ENCODE measurements around the gene SFSWAP. TPM values are rescaled to one million over a fixed set of nuclear protein-coding genes. Genes with fewer than 3 reads are reported as not detected.
A peak's percentile ranks its signal among the peaks of the same experiment; 100 is the strongest.

Gene SFSWAP
- total RNA-seq, 1 donor, result 31.1 TPM

GRCh38 chr12:131830914-131831571 lies 120.2 kb downstream of the SFSWAP start:
- Histone ChIP-seq H4K20me1 (ENCODE audit: insufficient read depth, low read length) (no peaks in the 10 kb centered on the region), H3K79me2 (ENCODE audit: insufficient read depth, low read length) (no peaks in the 10 kb centered on the region), H3K27me3 (ENCODE audit: insufficient read depth, low read length) (peaks cover 6% of the 10 kb centered on the region), H3K36me3 (ENCODE audit: insufficient read depth, low read length) (no peaks in the 10 kb centered on the region), H3K9me3 (ENCODE audit: low read depth, low read length) (no peaks in the 10 kb centered on the region), H3K27ac (ENCODE audit: low read depth, low read length) (peak overlapping the region; percentile 23), H3K4me2 (ENCODE audit: insufficient read depth, low read length) (peak overlapping the region; percentile 86), H3K4me3 (ENCODE audit: insufficient read depth, low read length) (peak overlapping the region; percentile 70), H3K4me1 (ENCODE audit: insufficient read depth, low read length) (peaks cover 12% of the 10 kb centered on the region), H2AFZ (ENCODE audit: low read length) (peak overlapping the region; percentile 70)
- TF ChIP-seq, protein P1, sequence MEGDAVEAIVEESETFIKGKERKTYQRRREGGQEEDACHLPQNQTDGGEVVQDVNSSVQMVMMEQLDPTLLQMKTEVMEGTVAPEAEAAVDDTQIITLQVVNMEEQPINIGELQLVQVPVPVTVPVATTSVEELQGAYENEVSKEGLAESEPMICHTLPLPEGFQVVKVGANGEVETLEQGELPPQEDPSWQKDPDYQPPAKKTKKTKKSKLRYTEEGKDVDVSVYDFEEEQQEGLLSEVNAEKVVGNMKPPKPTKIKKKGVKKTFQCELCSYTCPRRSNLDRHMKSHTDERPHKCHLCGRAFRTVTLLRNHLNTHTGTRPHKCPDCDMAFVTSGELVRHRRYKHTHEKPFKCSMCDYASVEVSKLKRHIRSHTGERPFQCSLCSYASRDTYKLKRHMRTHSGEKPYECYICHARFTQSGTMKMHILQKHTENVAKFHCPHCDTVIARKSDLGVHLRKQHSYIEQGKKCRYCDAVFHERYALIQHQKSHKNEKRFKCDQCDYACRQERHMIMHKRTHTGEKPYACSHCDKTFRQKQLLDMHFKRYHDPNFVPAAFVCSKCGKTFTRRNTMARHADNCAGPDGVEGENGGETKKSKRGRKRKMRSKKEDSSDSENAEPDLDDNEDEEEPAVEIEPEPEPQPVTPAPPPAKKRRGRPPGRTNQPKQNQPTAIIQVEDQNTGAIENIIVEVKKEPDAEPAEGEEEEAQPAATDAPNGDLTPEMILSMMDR (IDR thresholded peaks at IDR 0.05; ENCODE audit: extremely low read depth, low read depth, low read length), result no peak
- DNase-seq (ENCODE audit: insufficient read length, low spot score, missing footprints), result peak; percentile 92

DNA sequence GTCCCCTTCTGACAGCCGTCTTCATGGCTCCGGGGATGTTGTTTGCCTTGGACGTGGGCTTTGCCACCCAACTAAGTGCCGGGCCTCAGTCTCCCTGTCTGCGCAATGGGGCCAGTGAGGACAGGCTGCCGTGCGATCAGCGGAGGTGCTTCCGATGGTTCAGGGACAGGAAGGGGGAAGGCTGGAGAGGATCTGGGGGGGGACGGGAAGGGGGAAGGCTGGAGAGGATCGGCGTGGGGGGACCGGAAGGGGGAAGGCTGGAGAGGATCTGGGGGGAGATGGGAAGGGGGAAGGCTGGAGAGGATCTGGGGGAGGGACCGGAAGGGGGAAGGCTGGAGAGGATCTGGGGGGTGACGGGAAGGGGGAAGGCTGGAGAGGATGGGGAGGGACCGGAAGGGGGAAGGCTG lies 120.7 kb downstream of the SFSWAP start:
- H3K36me3 ChIP-seq (ENCODE audit: insufficient read depth, low read length), result no peaks in the 10 kb centered on the region
- H3K4me1 ChIP-seq (ENCODE audit: insufficient read depth, low read length), result peaks cover 12% of the 10 kb centered on the region
- peak overlapping the region; percentile 86 for H3K4me2 ChIP-seq (ENCODE audit: insufficient read depth, low read length)
- H3K9me3 ChIP-seq (ENCODE audit: low read depth, low read length), result no peaks in the 10 kb centered on the region
- peak overlapping the region; percentile 23 for H3K27ac ChIP-seq (ENCODE audit: low read depth, low read length)
- TF ChIP-seq, protein P1 (IDR thresholded peaks at IDR 0.05; ENCODE audit: extremely low read depth, low read depth, low read length), result no peak
- DNase-seq (ENCODE audit: insufficient read length, low spot score, missing footprints), result peak; percentile 93
- peaks cover 6% of the 10 kb centered on the region for H3K27me3 ChIP-seq (ENCODE audit: insufficient read depth, low read length)
- peak overlapping the region; percentile 70 for H2AFZ ChIP-seq (ENCODE audit: low read length)
- H4K20me1 ChIP-seq (ENCODE audit: insufficient read depth, low read length), result no peaks in the 10 kb centered on the region
- peak overlapping the region; percentile 70 for H3K4me3 ChIP-seq (ENCODE audit: insufficient read depth, low read length)
- no peaks in the 10 kb centered on the region for H3K79me2 ChIP-seq (ENCODE audit: insufficient read depth, low read length)

DNA sequence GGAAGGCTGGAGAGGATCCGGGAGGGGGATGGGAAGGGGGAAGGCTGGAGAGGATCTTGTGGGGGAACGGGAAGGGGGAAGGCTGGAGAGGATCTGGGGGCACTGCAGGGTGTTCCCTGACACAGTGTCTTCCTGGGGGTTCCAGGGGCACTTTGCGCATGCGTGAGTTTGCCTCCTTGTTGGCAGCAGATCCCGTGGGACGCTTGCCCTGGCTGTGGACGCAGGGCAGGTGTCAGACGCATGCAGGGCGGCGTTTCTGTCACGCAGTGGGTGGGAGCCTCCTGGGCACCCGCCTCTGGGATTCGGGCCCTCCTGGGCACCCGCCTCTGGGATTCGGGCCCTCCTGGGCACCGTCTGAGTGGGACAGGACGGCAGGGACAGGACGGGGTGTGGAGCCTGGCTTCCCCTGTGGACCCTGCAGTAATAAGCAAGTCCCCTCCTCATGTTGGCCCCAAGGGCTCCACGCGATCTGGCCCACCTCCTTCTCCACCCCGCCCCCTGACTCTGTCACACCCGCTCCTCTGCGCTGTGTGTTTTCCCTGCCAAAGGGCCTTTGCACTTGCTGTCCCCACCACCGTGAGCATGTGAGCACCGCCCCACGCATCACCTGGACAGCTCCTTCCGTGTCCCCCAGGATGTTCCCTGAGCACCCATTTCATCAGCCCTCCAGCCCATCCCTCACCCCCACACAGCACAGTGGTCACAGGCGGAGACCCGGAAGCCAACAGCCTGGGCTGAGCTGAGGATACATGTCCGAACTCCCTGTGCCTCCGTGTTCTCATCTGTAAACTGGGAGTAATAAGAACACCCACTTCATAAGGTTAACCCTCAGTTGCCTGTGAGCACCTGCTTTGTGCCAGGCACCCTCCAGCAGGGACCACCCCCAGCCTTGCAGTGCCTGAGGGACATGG lies 121.7 kb downstream of the SFSWAP start:
- H3K4me2 ChIP-seq (ENCODE audit: insufficient read depth, low read length), result peak overlapping the region; percentile 74

More for the DNA sequence above, 121.7 kb downstream of the SFSWAP start:
- TF ChIP-seq, protein P1 (IDR thresholded peaks at IDR 0.05; ENCODE audit: extremely low read depth, low read depth, low read length), result no peak
- peak; percentile 93 for DNase-seq (ENCODE audit: insufficient read length, low spot score, missing footprints)
- Histone ChIP-seq H3K27me3 (ENCODE audit: insufficient read depth, low read length) (peaks cover 6% of the 10 kb centered on the region), H3K4me1 (ENCODE audit: insufficient read depth, low read length) (peaks cover 12% of the 10 kb centered on the region), H3K36me3 (ENCODE audit: insufficient read depth, low read length) (no peaks in the 10 kb centered on the region), H3K27ac (ENCODE audit: low read depth, low read length) (no peak overlapping the region), H4K20me1 (ENCODE audit: insufficient read depth, low read length) (no peaks in the 10 kb centered on the region), H3K4me3 (ENCODE audit: insufficient read depth, low read length) (peak overlapping the region; percentile 70), H2AFZ (ENCODE audit: low read length) (no peak overlapping the region), H3K9me3 (ENCODE audit: low read depth, low read length) (no peaks in the 10 kb centered on the region), H3K79me2 (ENCODE audit: insufficient read depth, low read length) (no peaks in the 10 kb centered on the region)

Measured in osteoblast (primary cell).